Neuronal stem cell (in vitro differentiated cells): ENCODE measurements around the gene NELL1.

Experiments used
- DNase-seq: peaks from one replicate; pipeline ENCODE4 v3.0.0-alpha.2; 2013; ENCODE audit warnings: low spot score
- H2AFZ ChIP-seq: one replicate; pipeline ENCODE4 v1.6.1; 2013; ENCODE audit warnings: mild to moderate bottlenecking, low read length, inconsistent platforms
- H2AK5ac ChIP-seq: 2 replicates; pipeline ENCODE4 v1.6.1; 2013; ENCODE audit warnings: low read depth, mild to moderate bottlenecking, inconsistent platforms, low read length, moderate library complexity, mixed read lengths
- H2BK120ac ChIP-seq: 2 replicates; pipeline ENCODE4 v1.6.1; 2013; ENCODE audit warnings: low read depth, mild to moderate bottlenecking, inconsistent platforms, low read length, moderate library complexity, mixed read lengths
- H2BK12ac ChIP-seq: one replicate; pipeline ENCODE4 v1.6.1; 2013; ENCODE audit warnings: low read length, inconsistent platforms
- H2BK15ac ChIP-seq: 2 replicates; pipeline ENCODE4 v1.6.1; 2013; ENCODE audit warnings: mild to moderate bottlenecking, low read length, inconsistent platforms, mixed read lengths
- H2BK5ac ChIP-seq: one replicate; pipeline ENCODE4 v1.6.1; 2013; ENCODE audit warnings: inconsistent platforms, mild to moderate bottlenecking, low read length, moderate library complexity
- H3K14ac ChIP-seq: one replicate; pipeline ENCODE4 v1.6.1; 2013; ENCODE audit warnings: low read length, inconsistent platforms
- H3K18ac ChIP-seq: 2 replicates; pipeline ENCODE4 v1.6.1; 2013; ENCODE audit warnings: low read length, inconsistent platforms
- H3K23ac ChIP-seq: 2 replicates; pipeline ENCODE4 v1.6.1; 2013; ENCODE audit warnings: low read depth, mild to moderate bottlenecking, mixed read lengths, low read length, inconsistent platforms; ENCODE audit not compliant: poor library complexity
- H3K27ac ChIP-seq: replicated peaks from 3 replicates; pipeline ENCODE4 v1.5.1; 2013; ENCODE audit warnings: low read length, inconsistent platforms
- H3K27me3 ChIP-seq, 3 experiments: 2 replicates each; pipeline ENCODE4 v1.6.1; 2013; ENCODE audit warnings: low read length in 3 of 3, mild to moderate bottlenecking in 2 of 3, inconsistent platforms in 1 of 3, low read depth in 1 of 3, mixed read lengths in 1 of 3, moderate library complexity in 1 of 3; ENCODE audit not compliant: control insufficient read depth in 3 of 3, insufficient read depth in 3 of 3
- H3K36me3 ChIP-seq, 2 donors: replicated peaks in 1 of 2; 2 replicates each; pipeline ENCODE4 v1.6.1; 2013; ENCODE audit warnings: low read length in 2 of 2; ENCODE audit not compliant: control insufficient read depth in 2 of 2, insufficient read depth in 2 of 2
- H3K4ac ChIP-seq: 2 replicates; pipeline ENCODE4 v1.6.1; 2013; ENCODE audit warnings: inconsistent platforms, mild to moderate bottlenecking, low read length, moderate library complexity
- H3K4me1 ChIP-seq, 2 donors: 1 replicate in 1 of 2; 2 replicates in 1 of 2; pipeline ENCODE4 v1.6.1; 2013; ENCODE audit warnings: low read length in 2 of 2, low read depth in 1 of 2; ENCODE audit not compliant: control insufficient read depth in 2 of 2, insufficient read depth in 1 of 2
- H3K4me2 ChIP-seq: one replicate; pipeline ENCODE4 v1.6.1; 2013; ENCODE audit warnings: mild to moderate bottlenecking, low read length, inconsistent platforms; ENCODE audit not compliant: insufficient read depth, poor library complexity, severe bottlenecking
- H3K4me3 ChIP-seq, 2 donors: 2 replicates each; pipeline ENCODE4 v1.5.1; 2013; ENCODE audit warnings: low read length in 2 of 2, mild to moderate bottlenecking in 2 of 2, inconsistent platforms in 1 of 2, moderate library complexity in 1 of 2
- H3K79me1 ChIP-seq: one replicate; pipeline ENCODE4 v1.6.1; 2013; ENCODE audit warnings: low read depth, mild to moderate bottlenecking, inconsistent platforms, low read length, moderate library complexity
- H3K9ac ChIP-seq: one replicate; pipeline ENCODE4 v1.6.1; 2013; ENCODE audit warnings: mild to moderate bottlenecking, low read depth, low read length, inconsistent platforms; ENCODE audit not compliant: poor library complexity
- H3K9me3 ChIP-seq, 2 donors: replicated peaks in 1 of 2; 2 replicates each; pipeline versions ENCODE3 to v1.6.1; 2013; ENCODE audit warnings: low read length in 2 of 2, mild to moderate bottlenecking in 2 of 2, inconsistent platforms in 1 of 2, low read depth in 1 of 2, mixed read lengths in 1 of 2, moderate library complexity in 1 of 2; ENCODE audit not compliant: control insufficient read depth in 2 of 2, insufficient read depth in 1 of 2
- H4K8ac ChIP-seq: one replicate; pipeline ENCODE4 v1.6.1; 2013; ENCODE audit warnings: low read depth, mild to moderate bottlenecking, inconsistent platforms, low read length, moderate library complexity
- H4K91ac ChIP-seq: one replicate; pipeline ENCODE4 v1.6.1; 2013; ENCODE audit warnings: low read length, low read depth, mild to moderate bottlenecking, inconsistent platforms; ENCODE audit not compliant: poor library complexity
- WGBS, 2 donors: extraction: QIAGEN DNeasy Blood & Tissue Kit; methylation state at CpG; one replicate each; pipeline ENCODE4 v1.1.7; 2013; ENCODE audit warnings: missing lambda C conversion rate in 2 of 2, mixed read lengths in 1 of 2; ENCODE audit not compliant: insufficient read length in 2 of 2, insufficient replicate concordance in 1 of 2; ENCODE audit errors: extremely low coverage in 2 of 2; 5-methylcytosine and 5-hydroxymethylcytosine counted together

NELL1 gene

DNA sequence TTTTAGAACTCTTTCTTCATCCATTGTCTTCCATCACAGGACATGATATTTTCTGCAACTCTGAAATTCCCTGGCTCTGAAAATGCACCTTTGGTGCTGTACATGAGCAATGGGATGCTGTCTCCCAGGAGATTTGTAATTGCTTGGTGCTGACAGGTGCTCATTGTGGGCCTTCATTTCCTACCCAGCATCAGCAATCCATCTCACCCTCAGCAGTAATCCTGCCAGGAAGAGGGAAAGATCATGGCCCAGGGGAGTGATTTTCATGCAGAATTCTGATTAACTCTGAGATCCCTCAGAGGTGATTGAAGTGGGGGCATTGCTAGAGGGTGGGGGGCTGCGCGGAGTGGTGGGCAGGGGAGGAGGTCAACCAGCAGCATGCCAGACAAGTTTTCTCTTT lies 651.7 kb downstream of the NELL1 start:
- H2AK5ac ChIP-seq: no peak overlapping the region
- no peak overlapping the region for H3K4me3 ChIP-seq
- no peaks in the 10 kb centered on the region for H3K36me3 ChIP-seq
- no peak overlapping the region for H2BK120ac ChIP-seq
- H3K4me1 ChIP-seq: no peaks in the 10 kb centered on the region
- no peak overlapping the region for H3K18ac ChIP-seq
- no peak overlapping the region for H3K9ac ChIP-seq
- no peaks in the 10 kb centered on the region for H3K9me3 ChIP-seq
- no CpG with 5 or more reads among the region's 2 CpGs for WGBS, 2 donors
- H2BK5ac ChIP-seq: no peak overlapping the region
- no peaks in the 10 kb centered on the region for H3K27me3 ChIP-seq
- H2AFZ ChIP-seq: no peak overlapping the region
- no peak overlapping the region for H2BK15ac ChIP-seq
- no peak overlapping the region for H3K23ac ChIP-seq
- no peak overlapping the region for H2BK12ac ChIP-seq
- H3K79me1 ChIP-seq: no peaks in the 10 kb centered on the region
- no peak overlapping the region for H3K14ac ChIP-seq
- DNase-seq: no peak
- no peak overlapping the region for H3K27ac ChIP-seq
- no peak overlapping the region for H3K4me2 ChIP-seq
- H3K4ac ChIP-seq: no peak overlapping the region
- no peak overlapping the region for H4K8ac ChIP-seq
- no peak overlapping the region for H4K91ac ChIP-seq

DNA sequence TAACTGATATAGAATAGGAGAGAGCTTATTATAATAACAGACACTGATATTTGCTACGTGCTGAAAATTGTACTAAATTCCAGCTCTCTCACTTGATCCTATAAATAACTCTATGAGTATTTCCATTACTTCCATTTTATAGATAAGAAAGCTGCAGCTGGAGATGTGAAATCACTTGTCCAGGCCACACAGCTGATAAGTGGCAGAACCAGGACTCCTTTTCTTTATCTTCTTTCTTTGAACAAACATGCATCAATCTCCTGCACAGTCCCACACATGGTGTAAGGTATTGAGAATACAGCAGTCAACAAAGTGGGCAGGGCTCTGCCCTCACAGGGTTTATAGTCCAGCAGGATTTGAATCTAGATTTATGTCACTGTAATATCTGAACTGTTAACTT lies 652.1 kb downstream of the NELL1 start:
- Histone ChIP-seq H3K4me2 (no peak overlapping the region), H3K23ac (no peak overlapping the region), H2BK15ac (no peak overlapping the region), H3K4me3 (no peak overlapping the region), H3K27me3 (no peaks in the 10 kb centered on the region), H3K14ac (no peak overlapping the region), H2BK12ac (no peak overlapping the region), H2BK120ac (no peak overlapping the region), H3K4me1 (no peaks in the 10 kb centered on the region), H2BK5ac (no peak overlapping the region), H3K4ac (no peak overlapping the region), H2AFZ (no peak overlapping the region), H3K9me3 (no peaks in the 10 kb centered on the region), H3K27ac (no peak overlapping the region), H4K91ac (no peak overlapping the region), H3K9ac (no peak overlapping the region), H2AK5ac (no peak overlapping the region), H3K79me1 (no peaks in the 10 kb centered on the region), H4K8ac (no peak overlapping the region), H3K18ac (no peak overlapping the region), H3K36me3 (no peaks in the 10 kb centered on the region)
- no peak for DNase-seq
- WGBS, 2 donors: no CpG with 5 or more reads among the region's 1 CpG

DNA sequence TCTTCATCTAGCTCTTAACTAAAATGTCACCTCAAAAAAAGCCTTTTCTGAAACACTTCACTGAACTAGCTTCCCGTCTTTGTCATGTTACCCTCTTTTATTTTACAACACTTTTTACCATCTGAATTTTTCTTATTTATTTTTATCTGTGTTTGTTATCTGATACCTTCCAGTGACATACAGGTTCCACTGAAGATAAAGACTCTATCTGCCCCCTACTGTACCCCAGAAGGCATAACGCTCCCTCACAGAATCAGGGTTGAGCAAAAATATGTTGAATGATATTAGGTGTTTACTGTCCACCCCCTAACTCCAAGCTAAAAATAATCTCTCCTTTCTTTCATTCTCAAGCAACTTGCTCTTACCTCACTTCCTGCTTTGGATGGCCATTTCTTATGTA lies 654.2 kb downstream of the NELL1 start:
- Histone ChIP-seq H2BK120ac (no peak overlapping the region), H3K23ac (no peak overlapping the region), H3K9ac (no peak overlapping the region), H3K4me2 (no peak overlapping the region), H4K8ac (no peak overlapping the region), H3K14ac (no peak overlapping the region), H2BK15ac (no peak overlapping the region), H3K18ac (no peak overlapping the region), H4K91ac (no peak overlapping the region), H2BK12ac (no peak overlapping the region), H3K4ac (no peak overlapping the region), H3K27me3 (no peaks in the 10 kb centered on the region), H3K4me3 (no peak overlapping the region), H3K79me1 (no peaks in the 10 kb centered on the region), H2AFZ (no peak overlapping the region), H3K36me3 (no peaks in the 10 kb centered on the region), H3K9me3 (no peaks in the 10 kb centered on the region), H3K27ac (no peak overlapping the region), H3K4me1 (no peaks in the 10 kb centered on the region), H2BK5ac (no peak overlapping the region), H2AK5ac (no peak overlapping the region)
- no peak for DNase-seq
- no CpG with 5 or more reads among the region's 2 CpGs for WGBS, 2 donors

DNA sequence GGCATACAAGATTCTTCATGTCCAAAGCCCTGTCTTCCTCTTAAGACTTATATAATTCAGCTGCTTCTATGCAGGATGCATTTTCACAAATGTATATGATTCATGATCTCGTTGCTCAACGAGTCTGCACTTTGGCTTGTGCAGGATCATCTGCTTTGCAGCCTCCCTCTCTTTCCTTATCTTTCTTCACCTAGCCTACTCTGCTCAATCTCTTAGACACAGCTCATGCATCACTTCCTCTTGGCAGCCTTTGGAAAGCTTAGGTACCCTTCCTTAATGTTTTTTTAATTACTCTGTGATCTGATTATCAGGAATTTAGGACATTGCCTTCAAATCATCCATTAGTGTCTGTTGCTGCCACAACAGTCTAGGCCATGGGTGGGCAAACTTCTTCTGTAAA lies 673.8 kb downstream of the NELL1 start:
- H2BK15ac ChIP-seq: no peak overlapping the region
- no peak overlapping the region for H3K27ac ChIP-seq
- no peak overlapping the region for H2BK12ac ChIP-seq
- no peak overlapping the region for H2BK5ac ChIP-seq
- WGBS, 2 donors: no CpG with 5 or more reads among the region's 2 CpGs
- H2BK120ac ChIP-seq: no peak overlapping the region
- no peak overlapping the region for H4K8ac ChIP-seq
- no peaks in the 10 kb centered on the region for H3K79me1 ChIP-seq
- H3K36me3 ChIP-seq: no peaks in the 10 kb centered on the region
- no peak overlapping the region for H2AK5ac ChIP-seq
- DNase-seq: no peak
- H3K4me3 ChIP-seq: no peak overlapping the region
- H3K9ac ChIP-seq: no peak overlapping the region
- H3K18ac ChIP-seq: no peak overlapping the region
- no peak overlapping the region for H3K4ac ChIP-seq
- no peak overlapping the region for H2AFZ ChIP-seq
- no peak overlapping the region for H3K4me2 ChIP-seq
- H3K23ac ChIP-seq: no peak overlapping the region
- no peak overlapping the region for H3K14ac ChIP-seq
- H3K9me3 ChIP-seq: no peaks in the 10 kb centered on the region
- no peaks in the 10 kb centered on the region for H3K4me1 ChIP-seq
- H3K27me3 ChIP-seq: no peaks in the 10 kb centered on the region
- no peak overlapping the region for H4K91ac ChIP-seq
